ENCODE results near the gene PALM. TPM values are rescaled to one million over a fixed set of nuclear protein-coding genes. Genes with fewer than 3 reads are reported as not detected.

Gene PALM
- polyA plus RNA-seq, 2 of the 4 experiments (the other 2 are of a cell fraction) = 3.0 to 15.7 TPM

DNA sequence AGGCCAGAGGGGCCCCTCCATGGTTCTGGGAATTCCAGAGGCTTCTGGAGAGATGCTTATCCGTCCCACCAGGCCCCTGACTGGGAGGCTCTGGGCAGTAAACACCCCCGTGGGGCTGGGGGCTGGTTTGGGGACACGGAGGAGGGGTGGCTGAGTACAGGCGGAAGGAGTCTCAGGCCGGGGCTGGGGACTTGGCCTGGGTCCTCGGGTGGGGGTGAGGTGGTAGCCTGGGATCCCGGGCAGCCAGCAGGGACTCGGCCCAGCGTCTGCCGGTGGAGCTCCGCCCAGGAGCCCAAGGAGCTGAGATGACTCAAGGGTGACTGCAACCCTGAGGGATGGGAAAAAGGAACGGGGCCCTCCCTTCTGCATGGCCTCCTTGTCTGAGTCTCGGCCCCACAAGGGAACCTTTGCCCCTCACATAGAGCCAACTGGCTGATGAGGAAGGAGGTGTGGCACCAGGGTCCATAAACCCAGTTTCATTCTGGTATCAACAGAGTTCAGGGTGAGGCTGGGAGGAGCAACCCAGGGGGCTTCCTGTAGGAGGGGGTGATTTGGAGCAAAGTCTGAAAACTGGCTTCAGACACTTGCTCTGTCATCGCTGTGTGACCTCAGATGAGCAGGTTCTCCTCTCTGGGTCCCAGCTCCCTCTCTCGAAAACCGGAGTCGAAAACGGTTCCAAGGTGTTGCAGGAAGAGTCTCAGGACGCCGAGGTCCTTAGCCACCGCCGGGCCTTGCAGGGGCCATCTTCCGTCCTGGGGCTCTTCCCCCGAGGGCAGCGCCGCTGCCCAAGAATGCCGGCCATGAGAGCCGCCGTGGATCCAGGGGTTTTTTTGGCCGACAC is 43.0 kb downstream of the PALM start (continued):
- TF ChIP-seq MYC (IDR thresholded peaks at IDR 0.05; ENCODE audit: borderline replicate concordance, low read length) = 0 out of 2 replicates have a peak, but pooled peaks have one; percentile 10
- TF ChIP-seq, protein P1, sequence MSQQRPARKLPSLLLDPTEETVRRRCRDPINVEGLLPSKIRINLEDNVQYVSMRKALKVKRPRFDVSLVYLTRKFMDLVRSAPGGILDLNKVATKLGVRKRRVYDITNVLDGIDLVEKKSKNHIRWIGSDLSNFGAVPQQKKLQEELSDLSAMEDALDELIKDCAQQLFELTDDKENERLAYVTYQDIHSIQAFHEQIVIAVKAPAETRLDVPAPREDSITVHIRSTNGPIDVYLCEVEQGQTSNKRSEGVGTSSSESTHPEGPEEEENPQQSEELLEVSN (IDR thresholded peaks at IDR 0.05; ENCODE audit: borderline replicate concordance, low read depth) = 0 out of 2 replicates have a peak, but pooled peaks have one; percentile 13

DNA sequence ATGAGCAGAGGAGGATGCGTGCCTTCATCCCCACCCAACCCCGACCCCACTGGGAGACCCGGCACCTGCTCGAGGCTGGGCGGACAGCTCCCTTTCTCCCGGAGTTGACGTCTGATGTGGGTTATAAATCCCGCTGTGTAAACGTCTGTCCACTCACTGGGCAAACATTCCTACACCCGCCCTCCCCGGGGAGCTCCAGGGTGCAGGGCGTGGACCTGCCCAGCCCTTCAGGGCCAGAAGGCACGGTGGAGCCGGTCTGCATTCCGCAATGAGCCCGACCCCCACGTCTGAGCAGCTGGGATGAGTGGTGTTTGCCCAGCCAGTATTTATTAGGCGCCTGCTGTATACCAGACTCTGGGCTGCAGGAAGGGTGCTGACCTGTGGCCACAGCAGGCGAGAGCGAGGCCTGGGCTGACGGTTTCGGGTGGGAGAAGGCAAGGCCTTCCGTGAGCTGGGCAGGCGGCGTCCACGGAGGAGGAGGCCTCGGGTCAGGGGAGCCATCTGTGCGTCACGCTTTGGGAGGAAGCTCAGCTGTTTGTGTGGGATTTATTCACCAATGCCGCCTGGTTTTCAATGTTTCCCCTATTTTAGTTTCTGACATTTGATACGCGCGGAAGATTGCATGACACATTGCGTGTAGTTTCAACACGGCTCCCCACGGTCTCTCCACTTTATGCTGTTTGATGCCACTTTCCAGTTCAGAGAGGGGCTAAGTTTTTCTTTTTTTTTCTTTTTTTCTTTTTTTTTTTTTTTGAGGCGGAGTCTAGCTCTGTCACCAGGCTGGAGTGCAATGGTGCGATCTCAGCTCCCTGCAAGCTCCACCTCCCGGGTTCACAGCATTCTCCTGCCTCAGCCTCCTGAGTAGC is 44.1 kb downstream of the PALM start:
- ChIA-PET CTCF (interaction anchor here (0.6 to 4.1 kb wide), 7 partner anchors 12 to 103 kb away, joined by 3 to 23 read pairs (median 4); no protein-coding TSS in a partner anchor), POLR2A (interaction anchor here (0.6 to 2.6 kb wide), 23 partner anchors 8 to 269 kb away, joined by 3 to 26 read pairs (median 5); partner anchors contain the start of gene FSTL3)
- no peak for FAIRE-seq
- WGBS (ENCODE audit: missing lambda C conversion rate) = 0% methylated on average over 18 of the region's 39 CpGs
- peak; percentile 95 to 99 for DNase-seq (ENCODE audit: low read depth in 1 of 2, low spot score in 1 of 2)
- Histone ChIP-seq H3K9me3 (peaks cover 24% of the 10 kb centered on the region), H3K4me1 (peaks cover 33% of the 10 kb centered on the region), H3K27ac (peak overlapping the region; percentile 99 to 100), H3K4me2 (peak overlapping the region; percentile 94), H3K4me3 (peak overlapping the region; percentile 89)
- peak; percentile 81 to 85 for ATAC-seq
- no peak for TF ChIP-seq KDM5A (IDR thresholded peaks at IDR 0.05)
- TF ChIP-seq PHF8 (IDR thresholded peaks at IDR 0.05; ENCODE audit: borderline replicate concordance, low read depth) = no peak
- no peak for TF ChIP-seq RCOR1 (IDR thresholded peaks at IDR 0.05; ENCODE audit: low read depth, low read length)
- TF ChIP-seq MYC (IDR thresholded peaks at IDR 0.05; ENCODE audit: borderline replicate concordance, low read length) = no peak; the same call in 1 of the 2 replicates
- no peak for TF ChIP-seq CHD4 (IDR thresholded peaks at IDR 0.05; ENCODE audit: borderline replicate concordance)
- TF ChIP-seq POLR2AphosphoS2 (conservative IDR thresholded peaks at IDR 0.05; ENCODE audit: low read length) = no peak
- TF ChIP-seq GATA3 (IDR thresholded peaks at IDR 0.05; ENCODE audit: borderline replicate concordance) = peak; percentile 97
- peak; percentile 55; the same call in 1 of the 2 replicates for TF ChIP-seq FOSL2 (IDR thresholded peaks at IDR 0.05)
- peak; percentile 91 for TF ChIP-seq FOSL2 (CRISPR knock-in tag; IDR thresholded peaks at IDR 0.05)
- peak; percentile 71 for TF ChIP-seq RARB (CRISPR knock-in tag; IDR thresholded peaks at IDR 0.05)
- TF ChIP-seq, protein P1 (IDR thresholded peaks at IDR 0.05; ENCODE audit: borderline replicate concordance, low read depth) = peak; percentile 53; the same call in 1 of the 2 replicates
- peak; percentile 59; the same call in 1 of the 2 replicates for TF ChIP-seq HEYL (CRISPR knock-in tag; IDR thresholded peaks at IDR 0.05)
- TF ChIP-seq EHMT2 (IDR thresholded peaks at IDR 0.05; ENCODE audit: low read depth) = no peak
- TF ChIP-seq NR3C1 (IDR thresholded peaks at IDR 0.05) = no peak
- TF ChIP-seq TFCP2L1 (CRISPR knock-in tag; IDR thresholded peaks at IDR 0.05) = no peak
- TF ChIP-seq, protein P2, sequence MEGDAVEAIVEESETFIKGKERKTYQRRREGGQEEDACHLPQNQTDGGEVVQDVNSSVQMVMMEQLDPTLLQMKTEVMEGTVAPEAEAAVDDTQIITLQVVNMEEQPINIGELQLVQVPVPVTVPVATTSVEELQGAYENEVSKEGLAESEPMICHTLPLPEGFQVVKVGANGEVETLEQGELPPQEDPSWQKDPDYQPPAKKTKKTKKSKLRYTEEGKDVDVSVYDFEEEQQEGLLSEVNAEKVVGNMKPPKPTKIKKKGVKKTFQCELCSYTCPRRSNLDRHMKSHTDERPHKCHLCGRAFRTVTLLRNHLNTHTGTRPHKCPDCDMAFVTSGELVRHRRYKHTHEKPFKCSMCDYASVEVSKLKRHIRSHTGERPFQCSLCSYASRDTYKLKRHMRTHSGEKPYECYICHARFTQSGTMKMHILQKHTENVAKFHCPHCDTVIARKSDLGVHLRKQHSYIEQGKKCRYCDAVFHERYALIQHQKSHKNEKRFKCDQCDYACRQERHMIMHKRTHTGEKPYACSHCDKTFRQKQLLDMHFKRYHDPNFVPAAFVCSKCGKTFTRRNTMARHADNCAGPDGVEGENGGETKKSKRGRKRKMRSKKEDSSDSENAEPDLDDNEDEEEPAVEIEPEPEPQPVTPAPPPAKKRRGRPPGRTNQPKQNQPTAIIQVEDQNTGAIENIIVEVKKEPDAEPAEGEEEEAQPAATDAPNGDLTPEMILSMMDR (IDR thresholded peaks at IDR 0.05) = no peak
- TF ChIP-seq, protein P3, sequence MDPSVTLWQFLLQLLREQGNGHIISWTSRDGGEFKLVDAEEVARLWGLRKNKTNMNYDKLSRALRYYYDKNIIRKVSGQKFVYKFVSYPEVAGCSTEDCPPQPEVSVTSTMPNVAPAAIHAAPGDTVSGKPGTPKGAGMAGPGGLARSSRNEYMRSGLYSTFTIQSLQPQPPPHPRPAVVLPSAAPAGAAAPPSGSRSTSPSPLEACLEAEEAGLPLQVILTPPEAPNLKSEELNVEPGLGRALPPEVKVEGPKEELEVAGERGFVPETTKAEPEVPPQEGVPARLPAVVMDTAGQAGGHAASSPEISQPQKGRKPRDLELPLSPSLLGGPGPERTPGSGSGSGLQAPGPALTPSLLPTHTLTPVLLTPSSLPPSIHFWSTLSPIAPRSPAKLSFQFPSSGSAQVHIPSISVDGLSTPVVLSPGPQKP (IDR thresholded peaks at IDR 0.05; ENCODE audit: low read depth, low read length) = no peak
- TF ChIP-seq, protein P4, sequence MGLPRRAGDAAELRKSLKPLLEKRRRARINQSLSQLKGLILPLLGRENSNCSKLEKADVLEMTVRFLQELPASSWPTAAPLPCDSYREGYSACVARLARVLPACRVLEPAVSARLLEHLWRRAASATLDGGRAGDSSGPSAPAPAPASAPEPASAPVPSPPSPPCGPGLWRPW (IDR thresholded peaks at IDR 0.05) = 0 out of 2 replicates have a peak, but pooled peaks have one; percentile 33
- TF ChIP-seq ZFP36 (IDR thresholded peaks at IDR 0.05; ENCODE audit: borderline replicate concordance, partially characterized antibody) = peak; percentile 72
- TF ChIP-seq RAD21 (conservative IDR thresholded peaks at IDR 0.05 in 1 of 2, IDR thresholded peaks at IDR 0.05 in 1 of 2) = no peak
- no peak for TF ChIP-seq RNF2 (IDR thresholded peaks at IDR 0.05; ENCODE audit: borderline replicate concordance, low read depth)
- peak in 1 of 2 experiments; percentile 73; a peak in 2 of 4 replicates for TF ChIP-seq CEBPB (IDR thresholded peaks at IDR 0.05)
- 0 out of 2 replicates have a peak, but pooled peaks have one; percentile 57 for TF ChIP-seq HOXA7 (CRISPR knock-in tag; IDR thresholded peaks at IDR 0.05)
- TF ChIP-seq KDM1A (IDR thresholded peaks at IDR 0.05; ENCODE audit: low read depth) = no peak
- TF ChIP-seq, protein P5, sequence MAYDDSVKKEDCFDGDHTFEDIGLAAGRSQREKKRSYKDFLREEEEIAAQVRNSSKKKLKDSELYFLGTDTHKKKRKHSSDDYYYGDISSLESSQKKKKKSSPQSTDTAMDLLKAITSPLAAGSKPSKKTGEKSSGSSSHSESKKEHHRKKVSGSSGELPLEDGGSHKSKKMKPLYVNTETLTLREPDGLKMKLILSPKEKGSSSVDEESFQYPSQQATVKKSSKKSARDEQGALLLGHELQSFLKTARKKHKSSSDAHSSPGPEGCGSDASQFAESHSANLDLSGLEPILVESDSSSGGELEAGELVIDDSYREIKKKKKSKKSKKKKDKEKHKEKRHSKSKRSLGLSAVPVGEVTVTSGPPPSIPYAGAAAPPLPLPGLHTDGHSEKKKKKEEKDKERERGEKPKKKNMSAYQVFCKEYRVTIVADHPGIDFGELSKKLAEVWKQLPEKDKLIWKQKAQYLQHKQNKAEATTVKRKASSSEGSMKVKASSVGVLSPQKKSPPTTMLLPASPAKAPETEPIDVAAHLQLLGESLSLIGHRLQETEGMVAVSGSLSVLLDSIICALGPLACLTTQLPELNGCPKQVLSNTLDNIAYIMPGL (CRISPR knock-in tag; IDR thresholded peaks at IDR 0.05; ENCODE audit: borderline replicate concordance) = no peak
- TF ChIP-seq ESRRA (IDR thresholded peaks at IDR 0.05; ENCODE audit: borderline replicate concordance, low read length) = no peak
- no peak for TF ChIP-seq NPAS2 (CRISPR knock-in tag; IDR thresholded peaks at IDR 0.05; ENCODE audit: borderline replicate concordance)
- TF ChIP-seq JUNB (IDR thresholded peaks at IDR 0.05) = peak; percentile 79

Measured in A549 (cell line).